ENCODE measurements around the gene TREML4. TPM values are rescaled to one million over a fixed set of nuclear protein-coding genes. Genes with fewer than 3 reads are reported as not detected.

The TREML4 gene
- total RNA-seq, 1 donor from 2014 or later, result not detected

- Histone ChIP-seq H3K4me1 (no peaks in the 10 kb centered on the region), H3K27ac (no peak overlapping the region), H3K9me3 (no peaks in the 10 kb centered on the region), H3K27me3 (no peaks in the 10 kb centered on the region), H3K4me3 (no peak overlapping the region), H3K36me3 (no peaks in the 10 kb centered on the region)
- DNase-seq (ENCODE audit: extremely low spot score in 2 of 2), result no peak
- TF ChIP-seq, protein P1, sequence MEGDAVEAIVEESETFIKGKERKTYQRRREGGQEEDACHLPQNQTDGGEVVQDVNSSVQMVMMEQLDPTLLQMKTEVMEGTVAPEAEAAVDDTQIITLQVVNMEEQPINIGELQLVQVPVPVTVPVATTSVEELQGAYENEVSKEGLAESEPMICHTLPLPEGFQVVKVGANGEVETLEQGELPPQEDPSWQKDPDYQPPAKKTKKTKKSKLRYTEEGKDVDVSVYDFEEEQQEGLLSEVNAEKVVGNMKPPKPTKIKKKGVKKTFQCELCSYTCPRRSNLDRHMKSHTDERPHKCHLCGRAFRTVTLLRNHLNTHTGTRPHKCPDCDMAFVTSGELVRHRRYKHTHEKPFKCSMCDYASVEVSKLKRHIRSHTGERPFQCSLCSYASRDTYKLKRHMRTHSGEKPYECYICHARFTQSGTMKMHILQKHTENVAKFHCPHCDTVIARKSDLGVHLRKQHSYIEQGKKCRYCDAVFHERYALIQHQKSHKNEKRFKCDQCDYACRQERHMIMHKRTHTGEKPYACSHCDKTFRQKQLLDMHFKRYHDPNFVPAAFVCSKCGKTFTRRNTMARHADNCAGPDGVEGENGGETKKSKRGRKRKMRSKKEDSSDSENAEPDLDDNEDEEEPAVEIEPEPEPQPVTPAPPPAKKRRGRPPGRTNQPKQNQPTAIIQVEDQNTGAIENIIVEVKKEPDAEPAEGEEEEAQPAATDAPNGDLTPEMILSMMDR (IDR thresholded peaks at IDR 0.05), result no peak
- TF ChIP-seq POLR2A (IDR thresholded peaks at IDR 0.05), result no peak
- no peak for TF ChIP-seq POLR2AphosphoS5 (IDR thresholded peaks at IDR 0.05; ENCODE audit: insufficient read depth in 1 of 2, low read depth in 1 of 2)
- intact Hi-C loops (cut with DNase I), result no loop called here
Observed at GRCh38 chr6:41288030-41288753, 60.0 kb downstream of the TREML4 start.

Small RNA genes lying within 50 kb of the gene (small RNA-seq; reads per million reads assigned to genes)
- gene AL391903.2 (not detected), gene AL391903.3 (not detected), gene RNA5SP207 (not detected)

Other genes starting within 250 kb of the TREML4 start
- gene UNC5CL, start 189.1 kb upstream of the TREML4 start, total RNA-seq, result 0.25 TPM
- gene TSPO2, start 185.9 kb upstream of the TREML4 start, total RNA-seq, result not detected
- gene APOBEC2, start 175.1 kb upstream of the TREML4 start, total RNA-seq, result not detected
- gene OARD1, start 156.0 kb upstream of the TREML4 start, total RNA-seq, result 14.7 TPM
- gene NFYA, start 155.4 kb upstream of the TREML4 start, total RNA-seq, result 22.8 TPM
- not detected for gene TREML1, start 74.0 kb upstream of the TREML4 start, total RNA-seq
- 5.2 TPM for gene TREM2, start 65.2 kb upstream of the TREML4 start, total RNA-seq
- not detected for gene TREML2, start 27.2 kb upstream of the TREML4 start, total RNA-seq
- gene TREM1, start 58.3 kb downstream of the TREML4 start, total RNA-seq, result 0.98 TPM
- not detected for gene NCR2, start 107.3 kb downstream of the TREML4 start, total RNA-seq